Esophagus muscularis mucosa (tissue), 2 donors: ENCODE results near the gene MRPL28.

ENCODE experiments used
- POLR2A ChIP-seq: fragments of 450-650 bp; IDR thresholded peaks from one replicate; pipeline ENCODE4 v1.6.1; 2017; ENCODE audit warnings: antibody characterized with exemption, moderate library complexity, mild to moderate bottlenecking, low read depth
- POLR2AphosphoS5 ChIP-seq, 2 donors: sonication (generic); formaldehyde crosslinking; IDR thresholded peaks; one replicate each; pipeline ENCODE4 v1.6.1; 2017; ENCODE audit warnings: antibody characterized with exemption in 2 of 2

DNA sequence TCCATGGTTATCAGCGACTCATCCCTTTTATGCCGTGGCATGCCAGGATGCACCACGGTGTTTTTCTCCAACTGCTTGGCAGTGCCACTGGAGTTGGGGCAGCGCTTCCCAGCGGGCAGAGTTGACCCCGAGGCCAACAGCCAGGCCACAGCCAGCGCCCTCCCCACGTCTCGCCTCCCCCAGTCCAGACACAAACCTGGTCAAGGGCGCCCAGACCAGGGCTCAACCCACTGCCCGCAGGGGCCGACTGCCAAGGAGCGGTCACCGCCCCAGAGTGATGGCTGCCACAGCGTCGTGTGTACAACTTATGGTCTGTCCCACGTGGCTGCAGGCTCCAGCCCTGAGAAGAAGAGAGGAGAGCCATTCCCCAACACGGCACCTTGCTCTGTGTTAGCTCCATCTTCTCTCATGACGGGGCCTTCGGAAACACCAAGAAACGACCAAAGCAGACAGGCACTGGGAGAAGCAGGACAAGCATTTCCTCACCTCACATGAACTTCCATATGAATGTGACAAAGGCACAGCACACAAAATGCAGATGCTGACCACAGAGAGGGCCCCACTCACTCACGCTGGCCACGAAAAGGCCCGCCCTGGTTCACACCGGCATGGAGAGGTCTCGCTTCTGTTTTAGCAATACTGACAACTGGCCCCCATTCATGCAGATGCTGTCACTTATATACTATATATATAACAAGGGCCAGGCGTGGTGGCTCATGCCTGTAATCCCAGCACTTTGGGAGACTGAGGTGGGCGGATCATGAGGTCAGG is 44.8 kb downstream of the MRPL28 start:
- TF ChIP-seq POLR2AphosphoS5 (IDR thresholded peaks at IDR 0.05): no peak
- no peak for TF ChIP-seq POLR2A
